K562 (cell line): ENCODE measurements around the gene MXRA7. TPM values are rescaled to one million over a fixed set of nuclear protein-coding genes. Genes with fewer than 3 reads are reported as not detected.

Source experiments
- BCOR ChIP-seq: fragments of 450-650 bp; IDR thresholded peaks from 2 replicates; pipeline ENCODE4 v1.6.1; 2016
- BRD4 ChIP-seq: fragments of 200-600 bp; sonication (generic); IDR thresholded peaks from 2 replicates; pipeline ENCODE4 v1.6.1; 2017; ENCODE audit warnings: inconsistent platforms
- CCNT2 ChIP-seq: IDR thresholded peaks from 2 replicates; pipeline ENCODE4 v1.6.1; 2011; ENCODE audit warnings: borderline replicate concordance, low read depth, mild to moderate bottlenecking, moderate library complexity, mixed read lengths, low read length; ENCODE audit not compliant: insufficient read length; ENCODE audit errors: extremely low read depth
- CEBPZ ChIP-seq: fragments of 150-350 bp; IDR thresholded peaks from 2 replicates; pipeline ENCODE4 v1.6.1; 2014; ENCODE audit warnings: low read depth, mild to moderate bottlenecking, low read length, borderline replicate concordance
- CREB3L1 ChIP-seq: fragments of 450-650 bp; IDR thresholded peaks from 2 replicates; pipeline ENCODE4 v1.6.1; 2014; ENCODE audit warnings: low read depth, mild to moderate bottlenecking, moderate library complexity, borderline replicate concordance
- E2F8 ChIP-seq: fragments of 450-650 bp; IDR thresholded peaks from 2 replicates; pipeline ENCODE4 v1.7.1; 2018; ENCODE audit warnings: mild to moderate bottlenecking, low read depth; ENCODE audit not compliant: partially characterized antibody
- ETV6 ChIP-seq, 3 experiments: fragments of 150-350 bp in 1 of 3; sonication (generic) in 1 of 3; formaldehyde crosslinking in 1 of 3; IDR thresholded peaks; 2 replicates each; pipeline versions ENCODE4 v1.6.1 to v1.8.0; 2014 to 2022; ENCODE audit warnings: borderline replicate concordance in 2 of 3, low read depth in 2 of 3, antibody characterized with exemption in 1 of 3, low read length in 1 of 3, mild to moderate bottlenecking in 1 of 3, missing genetic modification reagents in 1 of 3
- NR1H2 ChIP-seq: sonication (generic); formaldehyde crosslinking; IDR thresholded peaks from 2 replicates; pipeline ENCODE4 v1.4.0; 2020; ENCODE audit warnings: mild to moderate bottlenecking, missing genetic modification reagents
- SRSF3 ChIP-seq: fragments of 200-400 bp; formaldehyde crosslinking; IDR thresholded peaks from 2 replicates; pipeline ENCODE4 v1.6.1; 2016; ENCODE audit warnings: mild to moderate bottlenecking, low read length, moderate library complexity; ENCODE audit not compliant: insufficient read depth
- SRSF9 ChIP-seq: fragments of 200-400 bp; formaldehyde crosslinking; IDR thresholded peaks from 2 replicates; pipeline ENCODE4 v1.6.1; 2017; ENCODE audit warnings: low read depth, low read length, borderline replicate concordance
- TAF7 ChIP-seq: fragments of 450-650 bp; IDR thresholded peaks from 2 replicates; pipeline ENCODE4 v1.6.1; 2016; ENCODE audit warnings: missing genetic modification characterization, missing compliant biosample characterization
- ZBTB17 ChIP-seq: fragments of 450-650 bp; formaldehyde crosslinking; IDR thresholded peaks from 2 replicates; pipeline ENCODE4 v1.4.0; 2020; ENCODE audit warnings: mild to moderate bottlenecking
- ZNF764 ChIP-seq: fragments of 250-450 bp; sonication (Bioruptor Pico); IDR thresholded peaks from 2 replicates; pipeline ENCODE4 v1.4.0; 2020; ENCODE audit warnings: low read depth, mild to moderate bottlenecking, moderate library complexity
- polyA plus RNA-seq, 8 experiments: library from polyadenylated mRNA; depleted of rRNA in 4 of 8; stranded (reverse) in 5 of 8; unstranded in 3 of 8; fragments of >200 nt; fragmentation: Nextera tagmentation in 2 of 8; fragmentation: Illumina TruSeq in 1 of 8; extraction: Ambion mirVana in 2 of 8; extraction: Trizol in 1 of 8; gene quantifications; 2 replicates each; pipeline versions ENCODE4 v1.2.1 to v1.2.3, GENCODE V29; 2011 to 2014; ENCODE audit warnings: inconsistent platforms in 1 of 8, missing spikeins in 1 of 8
- total RNA-seq, 7 experiments: library from RNA; depleted of rRNA in 6 of 7; stranded (reverse); fragments of >200 nt in 6 of 7; fragmentation: Illumina TruSeq in 2 of 7; extraction: Trizol in 2 of 7; gene quantifications; 2 replicates each; pipeline versions ENCODE4 v1.2.1 to v1.2.3, GENCODE V29; 2011 to 2021; ENCODE audit warnings: low replicate concordance in 1 of 7
- TF ChIP-seq, protein P1 (sequence below), 2 experiments: fragments of 150-350 bp in 1 of 2; IDR thresholded peaks; 2 replicates each; pipeline ENCODE4 v1.6.1; 2012 to 2016; ENCODE audit warnings: low read depth in 2 of 2, low read length in 2 of 2, mild to moderate bottlenecking in 1 of 2, moderate library complexity in 1 of 2

The MXRA7 gene
- total and polyA plus RNA-seq, 9 of the 15 experiments (the other 6 are each of a cell fraction or from before 2014, with no cell fraction given), result 2.6 to 38.4 (median 14.3) TPM

GRCh38 chr17:76737082-76737675 lies 26.4 kb upstream of the MXRA7 start, which contains the start of gene SRSF2 (continued):
- TF ChIP-seq, protein P1, sequence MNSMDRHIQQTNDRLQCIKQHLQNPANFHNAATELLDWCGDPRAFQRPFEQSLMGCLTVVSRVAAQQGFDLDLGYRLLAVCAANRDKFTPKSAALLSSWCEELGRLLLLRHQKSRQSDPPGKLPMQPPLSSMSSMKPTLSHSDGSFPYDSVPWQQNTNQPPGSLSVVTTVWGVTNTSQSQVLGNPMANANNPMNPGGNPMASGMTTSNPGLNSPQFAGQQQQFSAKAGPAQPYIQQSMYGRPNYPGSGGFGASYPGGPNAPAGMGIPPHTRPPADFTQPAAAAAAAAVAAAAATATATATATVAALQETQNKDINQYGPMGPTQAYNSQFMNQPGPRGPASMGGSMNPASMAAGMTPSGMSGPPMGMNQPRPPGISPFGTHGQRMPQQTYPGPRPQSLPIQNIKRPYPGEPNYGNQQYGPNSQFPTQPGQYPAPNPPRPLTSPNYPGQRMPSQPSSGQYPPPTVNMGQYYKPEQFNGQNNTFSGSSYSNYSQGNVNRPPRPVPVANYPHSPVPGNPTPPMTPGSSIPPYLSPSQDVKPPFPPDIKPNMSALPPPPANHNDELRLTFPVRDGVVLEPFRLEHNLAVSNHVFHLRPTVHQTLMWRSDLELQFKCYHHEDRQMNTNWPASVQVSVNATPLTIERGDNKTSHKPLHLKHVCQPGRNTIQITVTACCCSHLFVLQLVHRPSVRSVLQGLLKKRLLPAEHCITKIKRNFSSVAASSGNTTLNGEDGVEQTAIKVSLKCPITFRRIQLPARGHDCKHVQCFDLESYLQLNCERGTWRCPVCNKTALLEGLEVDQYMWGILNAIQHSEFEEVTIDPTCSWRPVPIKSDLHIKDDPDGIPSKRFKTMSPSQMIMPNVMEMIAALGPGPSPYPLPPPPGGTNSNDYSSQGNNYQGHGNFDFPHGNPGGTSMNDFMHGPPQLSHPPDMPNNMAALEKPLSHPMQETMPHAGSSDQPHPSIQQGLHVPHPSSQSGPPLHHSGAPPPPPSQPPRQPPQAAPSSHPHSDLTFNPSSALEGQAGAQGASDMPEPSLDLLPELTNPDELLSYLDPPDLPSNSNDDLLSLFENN (IDR thresholded peaks at IDR 0.05; ENCODE audit: low read depth in 2 of 2, low read length in 2 of 2), result peak in 1 of 2 experiments; percentile 93; a peak in 2 of 4 replicates
- TF ChIP-seq CCNT2 (peak; percentile 90), ETV6 (IDR thresholded peaks at IDR 0.05; ENCODE audit: borderline replicate concordance in 1 of 2, low read depth in 2 of 2, low read length in 1 of 2) (peak in 1 of 2 experiments; percentile 53; a peak in 1 of 4 replicates), ETV6 (CRISPR knock-in tag; IDR thresholded peaks at IDR 0.05; ENCODE audit: borderline replicate concordance) (peak; percentile 90), CREB3L1 (peak; percentile 9; the same call in 1 of the 2 replicates), CEBPZ (no peak), BCOR (peak; percentile 56; the same call in 1 of the 2 replicates), SRSF3 (no peak; the same call in 1 of the 2 replicates), SRSF9 (no peak), BRD4 (peak; percentile 79; the same call in 1 of the 2 replicates), ZNF764 (0 out of 2 replicates have a peak, but pooled peaks have one; percentile 5), E2F8 (peak; percentile 97), TAF7 (tag) (peak; percentile 94), ZBTB17 (CRISPR knock-in tag) (peak; percentile 18; the same call in 1 of the 2 replicates), NR1H2 (peak; percentile 93; the same call in 1 of the 2 replicates)
